Measurements from ENCODE around the gene ANKRD42.

The ANKRD42 gene

DNA sequence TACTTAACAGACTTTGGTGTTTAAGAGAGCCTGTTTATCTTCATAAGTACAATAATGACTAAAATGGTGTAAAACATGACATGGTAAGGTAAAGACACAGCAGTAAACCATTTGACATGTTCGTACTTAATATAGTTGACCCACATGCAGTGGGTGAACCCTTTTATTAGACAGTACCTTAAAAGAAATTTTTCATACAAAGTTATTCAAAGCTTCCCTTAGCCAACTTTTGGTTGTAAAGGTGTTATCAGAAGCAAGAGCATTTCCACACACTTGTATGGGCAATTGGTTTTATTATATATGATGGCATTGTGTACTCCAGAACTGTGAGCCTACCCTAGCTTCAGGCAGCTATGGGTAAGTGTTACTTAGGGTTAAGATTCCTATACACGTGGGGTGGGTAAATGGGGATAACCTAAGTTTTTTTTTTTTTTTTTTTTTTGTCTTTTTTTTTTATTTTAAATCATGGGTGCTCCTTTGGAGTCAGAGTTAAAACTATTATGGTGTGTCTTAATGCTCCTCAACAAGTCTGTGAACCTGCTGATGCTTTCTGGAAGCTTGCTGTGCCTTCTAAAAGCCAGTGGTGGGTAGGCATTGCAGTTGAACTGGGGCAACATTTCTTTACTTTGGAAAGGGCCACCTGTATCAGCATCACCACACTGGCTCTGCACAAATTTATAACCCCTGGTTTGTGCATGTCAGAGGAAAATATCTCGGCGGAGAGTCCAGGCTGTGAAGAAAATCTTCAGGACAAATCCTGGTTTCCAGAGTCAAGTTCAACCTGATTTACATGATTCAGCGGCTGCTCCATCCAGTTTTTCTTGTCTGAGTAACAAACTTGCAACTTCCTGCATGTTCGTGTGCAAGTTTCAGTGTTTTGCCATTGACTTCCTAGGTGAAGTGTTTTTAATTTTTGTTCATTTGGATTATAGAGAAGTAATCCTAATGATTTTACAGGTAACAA, 33.3 kb upstream of the ANKRD42 start:
- H3K9me3 Mint-ChIP-seq = no peaks in the 10 kb centered on the region
- ATAC-seq (replicated peaks) = no peak
- peaks cover 80% of the 10 kb centered on the region for H3K36me3 Mint-ChIP-seq (ENCODE audit: insufficient read depth)
- H3K4me1 Mint-ChIP-seq (ENCODE audit: low read depth in 2 of 2) = peaks cover 24 to 44% of the 10 kb centered on the region in 2 donors
- H3K27me3 Mint-ChIP-seq = no peaks in the 10 kb centered on the region
- H3K27ac Mint-ChIP-seq = peak overlapping the region; percentile 77 to 99
- DNase-seq = peak in 1 of 3 experiments; percentile 9
- peak overlapping the region; percentile 96 to 100 for H3K4me3 Mint-ChIP-seq

DNA sequence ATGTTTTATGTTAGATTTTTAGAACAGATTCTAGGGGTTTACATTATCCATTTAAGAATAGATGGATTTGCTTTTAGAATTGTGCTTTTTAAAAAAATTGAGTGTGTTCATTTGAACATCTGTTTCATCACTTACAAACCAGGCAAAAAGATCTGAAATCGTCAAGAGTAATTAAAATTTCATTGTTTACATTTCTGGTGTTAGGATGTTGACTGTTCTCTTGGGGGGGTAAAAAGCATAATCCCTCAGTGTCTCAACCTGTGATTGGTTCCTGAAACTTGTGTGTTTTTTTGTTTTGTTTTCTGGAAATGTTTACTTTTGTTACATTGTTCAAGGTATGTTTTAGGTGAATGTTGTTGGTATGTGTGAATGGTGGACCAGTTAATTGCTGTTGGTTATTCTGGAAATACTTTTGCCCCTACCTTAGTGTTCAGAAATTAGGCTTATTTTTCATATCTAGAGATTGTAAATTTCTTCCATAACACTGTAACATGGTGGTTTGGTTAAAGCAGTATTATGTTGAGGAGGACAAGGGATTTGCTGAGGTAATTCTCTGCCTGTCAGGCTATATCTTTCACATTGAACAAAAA, 31.8 kb upstream of the ANKRD42 start:
- peaks cover 80% of the 10 kb centered on the region for H3K36me3 Mint-ChIP-seq (ENCODE audit: insufficient read depth)
- H3K27ac Mint-ChIP-seq = peak overlapping the region; percentile 77 to 99
- H3K4me1 Mint-ChIP-seq (ENCODE audit: low read depth in 2 of 2) = peaks cover 30 to 56% of the 10 kb centered on the region in 2 donors
- ATAC-seq (replicated peaks) (no peak), DNase-seq (no peak)
- no peaks in the 10 kb centered on the region for H3K27me3 Mint-ChIP-seq
- peak overlapping the region; percentile 96 to 100 for H3K4me3 Mint-ChIP-seq
- H3K9me3 Mint-ChIP-seq = no peaks in the 10 kb centered on the region

DNA sequence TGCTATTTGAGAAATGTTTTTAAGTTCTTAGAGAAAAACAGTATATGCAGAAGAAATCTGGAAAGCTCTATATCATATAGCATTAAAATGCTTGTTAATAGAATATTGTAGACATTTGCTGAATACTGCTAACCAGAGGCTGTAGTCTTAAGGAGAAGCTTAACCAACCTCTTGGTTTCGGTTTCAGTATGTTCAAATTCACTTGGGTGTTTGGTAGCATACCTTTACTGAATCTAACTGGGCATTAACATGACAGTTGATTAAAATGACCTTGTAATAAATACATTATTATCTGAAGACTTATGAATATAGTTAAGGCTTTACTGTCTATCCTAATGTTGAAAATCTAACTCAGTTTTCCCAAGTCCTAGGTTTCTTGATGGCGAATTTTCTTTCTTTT, 31.1 kb upstream of the ANKRD42 start:
- H3K27ac Mint-ChIP-seq = peak overlapping the region; percentile 77 to 99
- no peaks in the 10 kb centered on the region for H3K9me3 Mint-ChIP-seq
- ATAC-seq (replicated peaks) (peak; percentile 62), DNase-seq (no peak)
- H3K36me3 Mint-ChIP-seq (ENCODE audit: insufficient read depth) = peaks cover 80% of the 10 kb centered on the region
- no peaks in the 10 kb centered on the region for H3K27me3 Mint-ChIP-seq
- peak overlapping the region; percentile 96 to 100 for H3K4me3 Mint-ChIP-seq
- H3K4me1 Mint-ChIP-seq (ENCODE audit: low read depth in 2 of 2) = peaks cover 31 to 60% of the 10 kb centered on the region in 2 donors

DNA sequence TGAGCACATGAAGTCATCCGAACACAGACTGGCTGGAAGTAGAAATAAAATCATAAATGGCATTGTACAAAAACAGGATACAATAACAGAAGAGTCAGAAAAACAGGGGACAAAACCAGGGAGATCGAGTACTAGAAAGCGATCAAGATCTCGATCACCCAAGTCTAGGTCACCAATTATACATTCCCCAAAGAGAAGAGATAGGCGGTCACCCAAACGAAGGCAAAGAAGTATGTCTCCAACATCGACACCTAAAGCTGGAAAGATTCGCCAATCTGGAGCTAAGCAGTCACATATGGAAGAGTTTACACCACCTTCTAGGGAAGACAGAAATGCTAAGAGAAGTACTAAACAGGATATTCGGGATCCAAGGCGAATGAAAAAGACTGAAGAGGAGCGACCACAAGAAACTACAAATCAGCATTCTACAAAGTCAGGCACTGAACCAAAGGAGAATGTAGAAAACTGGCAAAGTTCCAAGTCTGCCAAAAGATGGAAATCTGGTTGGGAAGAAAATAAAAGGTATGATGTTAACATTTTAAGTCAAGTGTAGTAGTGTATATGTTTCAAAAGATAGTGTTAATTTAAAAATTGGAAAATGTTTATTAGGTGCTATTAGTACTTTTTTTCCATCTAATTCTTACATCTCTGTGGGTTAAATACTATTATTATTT, 27.2 kb upstream of the ANKRD42 start:
- H3K27me3 Mint-ChIP-seq = no peaks in the 10 kb centered on the region
- peak overlapping the region in 1 of 2 donors; percentile 20 for H3K27ac Mint-ChIP-seq
- ATAC-seq (replicated peaks) = no peak
- no peaks in the 10 kb centered on the region for H3K9me3 Mint-ChIP-seq
- peaks cover 82% of the 10 kb centered on the region for H3K36me3 Mint-ChIP-seq (ENCODE audit: insufficient read depth)
- no peak for DNase-seq
- H3K4me3 Mint-ChIP-seq = peak overlapping the region in 1 of 2 donors; percentile 7
- peaks cover 44 to 69% of the 10 kb centered on the region in 2 donors for H3K4me1 Mint-ChIP-seq (ENCODE audit: low read depth in 2 of 2)

DNA sequence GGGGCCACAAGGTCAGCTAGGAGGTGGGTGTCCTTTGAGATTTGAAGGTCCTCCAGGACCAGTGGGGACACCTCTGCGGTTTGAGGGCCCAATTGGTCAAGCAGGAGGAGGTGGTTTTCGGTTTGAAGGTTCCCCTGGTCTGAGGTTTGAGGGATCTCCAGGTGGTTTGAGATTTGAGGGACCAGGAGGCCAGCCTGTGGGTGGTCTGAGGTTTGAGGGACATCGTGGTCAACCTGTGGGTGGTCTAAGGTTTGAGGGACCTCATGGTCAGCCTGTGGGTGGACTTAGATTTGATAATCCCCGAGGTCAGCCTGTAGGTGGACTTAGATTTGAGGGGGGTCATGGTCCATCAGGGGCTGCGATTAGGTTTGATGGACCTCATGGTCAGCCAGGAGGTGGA, 24.8 kb upstream of the ANKRD42 start:
- Mint-ChIP-seq H3K36me3 (ENCODE audit: insufficient read depth) (peaks cover 91% of the 10 kb centered on the region), H3K4me3 (peak overlapping the region; percentile 45 to 50), H3K27me3 (no peaks in the 10 kb centered on the region), H3K27ac (peak overlapping the region; percentile 3 to 30), H3K4me1 (ENCODE audit: low read depth in 2 of 2) (peaks cover 49 to 71% of the 10 kb centered on the region in 2 donors), H3K9me3 (no peaks in the 10 kb centered on the region)
- ATAC-seq (replicated peaks) = no peak
- no peak for DNase-seq

DNA sequence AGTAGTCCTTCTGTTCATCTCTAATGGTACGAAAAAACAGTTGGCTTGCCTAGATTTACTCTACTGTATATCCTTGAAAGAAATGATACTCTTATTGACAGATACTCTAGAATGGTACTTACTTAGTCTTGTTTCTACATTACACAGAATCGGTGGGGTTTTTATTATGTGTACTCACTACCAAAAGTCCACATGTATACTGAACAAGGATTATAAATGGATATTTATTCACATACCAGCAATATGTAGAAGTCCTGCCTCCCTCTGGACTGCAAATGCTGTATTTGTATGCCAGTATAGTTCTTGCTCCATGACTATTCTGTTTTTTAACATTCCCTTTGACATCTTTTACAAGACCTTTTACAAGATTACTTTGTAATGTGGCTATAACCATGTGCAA, 22.6 kb upstream of the ANKRD42 start:
- Mint-ChIP-seq H3K27me3 (no peaks in the 10 kb centered on the region), H3K4me1 (ENCODE audit: low read depth in 2 of 2) (peaks cover 54 to 75% of the 10 kb centered on the region in 2 donors), H3K9me3 (no peaks in the 10 kb centered on the region), H3K36me3 (ENCODE audit: insufficient read depth) (peaks cover 93% of the 10 kb centered on the region), H3K27ac (peak overlapping the region; percentile 75 to 84), H3K4me3 (peak overlapping the region; percentile 71 to 76)
- ATAC-seq (replicated peaks) (no peak), DNase-seq (no peak)

DNA sequence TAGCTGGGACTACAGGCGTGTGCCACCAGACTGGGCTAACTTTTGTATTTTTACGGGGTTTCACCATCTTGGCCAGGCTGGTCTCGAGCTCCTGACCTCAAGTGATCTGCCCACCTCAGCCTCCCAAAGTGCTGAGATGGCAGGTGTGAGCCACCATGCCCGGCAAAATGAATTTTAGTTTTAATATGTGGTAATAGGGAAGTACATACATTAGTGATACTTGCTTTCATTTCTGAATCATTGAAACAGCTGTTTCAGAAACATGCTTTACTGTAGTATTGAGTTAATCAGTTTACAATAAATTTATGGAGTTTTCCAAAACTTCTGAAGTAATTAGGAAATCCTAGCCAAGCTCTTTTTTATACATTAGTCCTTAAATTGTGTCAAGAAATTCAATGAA, 21.0 kb upstream of the ANKRD42 start:
- ATAC-seq (replicated peaks) (no peak), DNase-seq (no peak)
- Mint-ChIP-seq H3K4me1 (ENCODE audit: low read depth in 2 of 2) (peaks cover 51 to 70% of the 10 kb centered on the region in 2 donors), H3K36me3 (ENCODE audit: insufficient read depth) (peaks cover 93% of the 10 kb centered on the region), H3K4me3 (peak overlapping the region; percentile 71 to 76), H3K27ac (peak overlapping the region; percentile 75 to 84), H3K27me3 (no peaks in the 10 kb centered on the region), H3K9me3 (no peaks in the 10 kb centered on the region)

DNA sequence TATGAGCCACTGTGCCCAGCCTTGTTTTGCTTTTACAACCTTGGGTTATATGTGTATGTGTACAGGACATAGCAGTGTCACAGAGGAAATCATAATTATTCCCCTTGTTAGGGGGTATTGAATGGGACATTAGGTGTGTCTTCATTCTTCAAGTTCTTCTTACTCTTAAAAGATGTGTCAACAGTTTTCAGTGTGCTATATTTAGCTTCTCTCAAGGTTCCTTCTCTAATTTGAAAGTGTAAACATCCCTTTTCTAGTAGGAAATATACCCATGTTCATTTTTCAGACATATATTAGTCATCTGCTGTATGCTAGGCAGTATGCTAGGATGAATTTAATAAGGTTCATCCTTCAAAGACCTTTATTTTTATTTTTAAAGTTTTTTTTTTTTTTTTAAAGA, 19.5 kb upstream of the ANKRD42 start:
- peaks cover 91% of the 10 kb centered on the region for H3K36me3 Mint-ChIP-seq (ENCODE audit: insufficient read depth)
- no peaks in the 10 kb centered on the region for H3K9me3 Mint-ChIP-seq
- H3K27ac Mint-ChIP-seq = no peak overlapping the region
- DNase-seq (no peak), ATAC-seq (replicated peaks) (no peak)
- peak overlapping the region; percentile 38 to 71 for H3K4me3 Mint-ChIP-seq
- no peaks in the 10 kb centered on the region for H3K27me3 Mint-ChIP-seq
- H3K4me1 Mint-ChIP-seq (ENCODE audit: low read depth in 2 of 2) = peaks cover 40 to 56% of the 10 kb centered on the region in 2 donors

DNA sequence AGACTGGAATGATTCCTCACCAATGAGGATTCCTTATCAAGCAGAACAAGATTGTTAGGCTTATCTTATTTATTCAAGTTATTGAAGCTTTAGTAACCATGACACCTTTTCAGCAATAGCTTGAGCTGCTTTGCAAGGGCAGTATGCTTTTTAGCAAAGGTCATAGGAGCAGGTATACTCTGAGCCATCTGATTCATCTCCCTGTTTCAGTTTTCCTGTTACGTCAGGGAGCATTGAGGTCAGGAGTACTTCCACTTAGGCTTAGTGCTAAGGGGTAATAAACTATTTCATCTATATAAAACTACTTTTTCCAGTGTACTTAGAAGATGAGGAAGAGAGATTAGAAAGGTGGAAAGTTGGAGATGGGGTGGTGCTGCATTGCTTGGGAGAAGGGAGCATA, 17.7 kb upstream of the ANKRD42 start:
- Mint-ChIP-seq H3K9me3 (no peaks in the 10 kb centered on the region), H3K27me3 (no peaks in the 10 kb centered on the region), H3K36me3 (ENCODE audit: insufficient read depth) (peaks cover 91% of the 10 kb centered on the region), H3K4me1 (ENCODE audit: low read depth in 2 of 2) (peaks cover 30 to 48% of the 10 kb centered on the region in 2 donors), H3K4me3 (peak overlapping the region; percentile 5 to 7), H3K27ac (peak overlapping the region in 1 of 2 donors; percentile 88)
- no peak for ATAC-seq (replicated peaks)
- DNase-seq = no peak

DNA sequence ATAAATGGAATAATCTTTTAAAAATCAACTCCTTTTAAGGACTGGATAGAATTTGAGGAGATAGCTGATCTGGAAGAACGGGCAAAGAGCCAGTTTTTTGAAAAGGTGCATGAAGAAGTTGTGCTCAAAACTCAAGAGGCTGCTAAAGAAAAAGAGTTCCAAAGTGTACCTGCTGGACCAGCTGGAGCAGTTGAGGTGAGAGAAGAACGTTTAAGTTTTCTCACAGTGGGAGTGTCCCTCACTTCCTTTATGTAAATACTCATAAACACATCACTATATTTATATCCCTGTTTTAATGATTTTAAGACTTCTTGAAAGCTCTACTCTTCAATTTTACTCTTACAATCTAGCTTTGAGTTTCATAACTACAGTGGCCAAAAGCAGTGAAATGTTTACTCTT, 11.7 kb upstream of the ANKRD42 start:
- Mint-ChIP-seq H3K27me3 (no peaks in the 10 kb centered on the region), H3K36me3 (ENCODE audit: insufficient read depth) (peaks cover 96% of the 10 kb centered on the region), H3K4me3 (no peak overlapping the region), H3K9me3 (no peaks in the 10 kb centered on the region), H3K27ac (peak overlapping the region; percentile 56 to 75), H3K4me1 (ENCODE audit: low read depth in 2 of 2) (peaks cover 9 to 24% of the 10 kb centered on the region in 2 donors)
- no peak for ATAC-seq (replicated peaks)
- no peak for DNase-seq

DNA sequence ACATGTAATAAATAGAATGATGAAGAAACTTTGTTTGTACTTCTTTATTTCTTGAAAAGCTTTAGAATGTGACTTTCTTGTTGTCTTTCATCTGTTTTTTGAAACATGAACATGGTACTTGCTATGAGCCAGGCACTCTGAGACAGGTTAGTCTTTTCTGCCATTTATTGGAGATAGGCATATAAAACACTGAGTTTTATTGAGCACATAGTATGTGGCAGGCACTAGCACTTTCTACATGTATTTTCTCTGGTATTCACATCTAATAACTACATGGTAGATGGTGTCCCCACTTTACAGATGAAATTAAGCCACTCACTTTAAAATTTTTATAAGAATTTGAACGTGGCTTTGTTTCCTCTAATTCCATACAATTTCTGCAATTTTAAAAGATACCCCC, 7.7 kb upstream of the ANKRD42 start:
- Mint-ChIP-seq H3K36me3 (ENCODE audit: insufficient read depth) (peaks cover 94% of the 10 kb centered on the region), H3K27ac (peak overlapping the region in 1 of 2 donors; percentile 75)

DNA sequence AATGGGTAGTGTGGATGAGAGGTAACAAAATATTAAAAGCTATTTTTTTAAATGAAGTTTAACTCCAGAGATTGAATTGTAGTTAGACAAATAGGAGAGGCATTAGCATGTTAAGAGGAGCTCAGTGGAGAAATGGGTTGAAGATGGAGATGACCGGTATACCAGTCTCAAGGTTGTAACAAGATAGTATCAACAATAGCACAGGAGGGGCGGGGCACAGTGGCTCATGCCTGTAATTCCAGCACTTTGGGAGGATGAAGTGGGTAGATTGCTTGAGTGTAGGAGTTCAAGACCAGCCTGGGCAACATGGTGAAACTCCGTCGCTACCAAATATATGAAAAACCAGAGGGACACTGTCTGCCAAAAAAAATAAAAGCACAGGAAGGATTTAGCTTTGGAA, 6.0 kb upstream of the ANKRD42 start:
- Mint-ChIP-seq H3K9me3 (no peaks in the 10 kb centered on the region), H3K4me3 (no peak overlapping the region), H3K36me3 (ENCODE audit: insufficient read depth) (peaks cover 88% of the 10 kb centered on the region), H3K4me1 (ENCODE audit: low read depth in 2 of 2) (peaks cover 9 to 23% of the 10 kb centered on the region in 2 donors), H3K27ac (peak overlapping the region; percentile 75 to 94), H3K27me3 (no peaks in the 10 kb centered on the region)
- ATAC-seq (replicated peaks) = no peak
- no peak for DNase-seq

More for the DNA sequence above, 7.7 kb upstream of the ANKRD42 start:
- H3K4me3 Mint-ChIP-seq = no peak overlapping the region
- H3K9me3 Mint-ChIP-seq = no peaks in the 10 kb centered on the region
- DNase-seq (no peak), ATAC-seq (replicated peaks) (no peak)
- no peaks in the 10 kb centered on the region for H3K27me3 Mint-ChIP-seq
- peaks cover 9 to 20% of the 10 kb centered on the region in 2 donors for H3K4me1 Mint-ChIP-seq (ENCODE audit: low read depth in 2 of 2)

DNA sequence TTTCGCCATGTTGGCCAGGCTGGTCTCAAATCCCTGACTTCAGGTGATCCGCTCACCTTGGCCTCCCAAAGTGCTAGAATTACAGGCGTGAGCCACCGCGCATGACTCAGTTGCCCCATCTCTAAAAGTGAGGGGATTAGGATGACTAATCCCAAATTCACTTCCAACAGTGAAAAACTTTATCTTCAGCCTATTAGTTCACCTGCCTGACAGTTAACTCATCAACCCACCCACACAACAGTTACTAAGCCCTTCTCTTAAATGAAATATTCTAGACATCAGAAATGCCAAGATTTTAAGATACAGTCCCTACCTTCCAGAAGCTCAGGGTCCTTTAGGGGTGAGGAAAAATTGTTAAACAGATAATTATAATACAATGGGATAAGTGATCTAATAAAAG, 2.0 kb upstream of the ANKRD42 start:
- peaks cover 71% of the 10 kb centered on the region for H3K36me3 Mint-ChIP-seq (ENCODE audit: insufficient read depth)
- peaks cover 26 to 46% of the 10 kb centered on the region in 2 donors for H3K4me1 Mint-ChIP-seq (ENCODE audit: low read depth in 2 of 2)
- no peak overlapping the region for H3K4me3 Mint-ChIP-seq
- ATAC-seq (replicated peaks) (no peak), DNase-seq (no peak)
- H3K27ac Mint-ChIP-seq = peak overlapping the region in 1 of 2 donors; percentile 66
- no peaks in the 10 kb centered on the region for H3K9me3 Mint-ChIP-seq
- H3K27me3 Mint-ChIP-seq = no peaks in the 10 kb centered on the region

Data from effector memory CD8-positive, alpha-beta T cell (primary cell).